ENCODE data around the gene LCE7A.

Gene LCE7A

DNA sequence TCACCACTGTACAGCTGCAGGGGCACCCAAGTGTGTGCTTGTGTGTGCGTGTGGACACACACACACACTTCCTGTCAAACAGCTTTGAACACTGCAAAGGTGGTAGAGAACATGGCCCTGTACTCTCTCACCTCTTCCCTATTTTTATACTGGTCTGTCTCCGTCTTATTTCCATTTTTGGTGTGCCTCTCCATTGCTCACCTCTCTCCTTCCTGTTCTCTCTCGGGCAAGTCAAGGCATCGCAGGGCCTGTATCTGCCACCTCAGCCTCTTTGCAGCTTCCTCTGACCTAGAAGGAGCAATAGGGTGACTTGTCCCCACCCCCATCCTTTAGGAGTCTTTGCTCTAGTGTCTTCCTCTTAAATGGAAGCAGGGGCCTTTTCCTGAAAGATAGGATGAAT is 20.5 kb downstream of the LCE7A start:
- DNase-seq (ENCODE audit: low spot score) = no peak

DNA sequence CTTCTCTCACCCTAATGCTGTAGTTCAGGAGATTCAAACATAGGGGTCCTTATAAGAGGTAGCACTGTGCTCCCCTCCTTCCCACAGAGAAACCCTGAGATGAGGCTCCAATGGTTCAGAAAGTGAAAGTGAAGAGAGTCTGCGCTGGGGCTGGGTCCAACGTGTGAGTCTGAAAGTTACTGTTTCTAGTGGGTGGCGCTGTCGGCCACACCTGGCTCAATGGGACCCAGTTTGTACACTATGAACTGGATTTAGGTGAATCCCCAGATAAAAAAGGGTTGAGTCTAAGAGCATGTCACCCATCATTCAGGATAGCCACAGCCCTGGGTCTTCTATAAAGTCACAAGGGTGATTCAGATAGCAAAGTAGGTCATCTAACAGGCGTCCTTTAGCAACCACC is 21.1 kb downstream of the LCE7A start:
- DNase-seq (ENCODE audit: low spot score) = no peak

- no peak for DNase-seq (ENCODE audit: low spot score)
Observed at GRCh38 chr1:152884085-152884484, 24.3 kb downstream of the LCE7A start.

DNA sequence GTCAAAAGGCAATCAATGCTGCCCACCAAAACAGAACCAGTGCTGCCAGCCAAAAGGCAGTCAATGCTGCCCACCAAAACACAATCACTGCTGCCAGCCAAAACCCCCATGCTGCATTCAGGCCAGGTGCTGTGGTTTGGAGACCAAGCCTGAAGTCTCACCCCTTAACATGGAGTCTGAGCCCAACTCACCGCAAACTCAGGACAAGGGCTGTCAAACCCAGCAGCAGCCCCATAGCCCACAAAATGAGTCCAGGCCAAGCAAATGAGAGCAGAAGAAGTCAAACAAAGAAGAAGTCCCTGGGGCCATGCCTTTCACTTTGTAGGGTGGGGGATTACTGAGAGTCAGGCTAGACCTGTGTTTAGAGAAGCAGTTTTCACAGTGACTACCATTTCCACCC is 24.7 kb downstream of the LCE7A start:
- DNase-seq (ENCODE audit: low spot score) = no peak

- DNase-seq (ENCODE audit: low spot score) = no peak
Observed at GRCh38 chr1:152884966-152885624, 25.3 kb downstream of the LCE7A start.

GRCh38 chr1:152886085-152886484 is 26.3 kb downstream of the LCE7A start:
- no peak for DNase-seq (ENCODE audit: low spot score)

DNA sequence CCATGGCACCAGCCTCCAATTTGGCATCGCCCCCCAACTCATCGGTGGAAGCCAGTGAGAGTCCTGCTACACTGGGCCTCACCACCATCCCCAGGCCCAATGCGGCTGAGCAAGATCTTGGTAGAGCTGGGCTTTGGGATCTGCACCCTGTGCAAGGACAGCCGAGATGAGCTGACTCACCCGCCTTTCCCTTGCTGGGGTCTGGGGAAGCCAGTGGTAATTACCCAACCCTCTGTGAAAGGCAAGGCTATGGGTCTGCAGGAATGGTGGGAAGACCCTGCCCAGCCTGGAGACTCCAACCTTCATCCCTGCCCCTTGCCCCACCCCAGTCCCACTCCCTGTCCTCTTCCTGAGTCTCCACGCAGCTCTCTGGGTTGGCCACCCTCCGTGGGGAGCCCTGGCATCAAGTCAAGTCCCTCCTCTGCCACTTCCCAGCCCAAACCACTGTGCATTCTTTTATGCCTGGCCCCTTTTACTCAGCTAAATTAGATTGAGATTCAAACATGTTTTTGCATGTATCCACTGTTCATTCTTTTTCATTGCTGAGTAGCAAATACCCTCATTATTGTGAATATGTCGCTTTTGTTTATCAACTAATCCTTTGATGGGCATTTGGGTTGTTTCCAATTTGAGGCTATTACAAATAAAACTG is 27.1 kb downstream of the LCE7A start:
- DNase-seq (ENCODE audit: low spot score) = no peak

DNA sequence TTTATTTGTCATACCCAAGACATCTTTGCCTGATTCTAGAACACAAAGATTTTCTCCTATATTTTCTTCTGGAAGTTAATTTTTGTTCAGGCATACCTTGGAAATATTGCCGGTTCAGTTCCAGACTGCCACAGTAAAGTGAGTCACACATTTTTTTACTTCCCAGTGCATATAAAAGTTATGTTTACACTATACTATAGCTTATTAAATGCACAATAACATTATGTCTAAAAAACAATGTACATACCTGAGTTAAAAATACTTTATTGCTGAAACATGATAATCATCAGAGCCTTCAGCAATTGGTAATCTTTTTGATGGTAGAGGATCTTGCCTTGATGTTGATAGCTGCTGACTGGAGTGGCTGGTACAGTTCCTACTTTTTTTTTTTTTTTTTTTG is 28.3 kb downstream of the LCE7A start:
- DNase-seq (ENCODE audit: low spot score) = no peak

GRCh38 chr1:152899027-152899426 is 39.2 kb downstream of the LCE7A start:
- DNase-seq (ENCODE audit: low spot score) = no peak

GRCh38 chr1:152899883-152900282 is 40.1 kb downstream of the LCE7A start:
- no peak for DNase-seq (ENCODE audit: low spot score)

GRCh38 chr1:152901631-152902030 is 41.8 kb downstream of the LCE7A start:
- DNase-seq (ENCODE audit: low spot score) = no peak

DNA sequence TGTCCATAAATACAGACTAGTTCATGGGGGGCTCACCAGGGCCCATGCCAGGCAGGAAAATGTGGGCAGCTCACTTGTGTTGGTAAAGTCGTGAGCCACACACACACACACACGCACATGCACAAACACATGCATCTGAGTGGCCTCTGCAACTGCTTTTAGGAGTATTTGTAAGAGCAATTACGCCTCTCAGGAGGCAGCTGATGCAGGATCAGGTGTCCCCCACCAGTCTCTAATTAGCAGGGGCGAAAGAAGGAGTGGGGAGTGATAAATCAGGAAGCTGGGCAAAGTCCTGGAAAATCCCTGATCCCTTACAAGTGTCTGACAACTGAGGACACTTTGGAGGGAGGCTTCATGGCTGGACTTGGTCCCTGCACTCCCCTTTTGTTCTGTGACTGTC is 42.8 kb downstream of the LCE7A start:
- no peak for DNase-seq (ENCODE audit: low spot score)

DNA sequence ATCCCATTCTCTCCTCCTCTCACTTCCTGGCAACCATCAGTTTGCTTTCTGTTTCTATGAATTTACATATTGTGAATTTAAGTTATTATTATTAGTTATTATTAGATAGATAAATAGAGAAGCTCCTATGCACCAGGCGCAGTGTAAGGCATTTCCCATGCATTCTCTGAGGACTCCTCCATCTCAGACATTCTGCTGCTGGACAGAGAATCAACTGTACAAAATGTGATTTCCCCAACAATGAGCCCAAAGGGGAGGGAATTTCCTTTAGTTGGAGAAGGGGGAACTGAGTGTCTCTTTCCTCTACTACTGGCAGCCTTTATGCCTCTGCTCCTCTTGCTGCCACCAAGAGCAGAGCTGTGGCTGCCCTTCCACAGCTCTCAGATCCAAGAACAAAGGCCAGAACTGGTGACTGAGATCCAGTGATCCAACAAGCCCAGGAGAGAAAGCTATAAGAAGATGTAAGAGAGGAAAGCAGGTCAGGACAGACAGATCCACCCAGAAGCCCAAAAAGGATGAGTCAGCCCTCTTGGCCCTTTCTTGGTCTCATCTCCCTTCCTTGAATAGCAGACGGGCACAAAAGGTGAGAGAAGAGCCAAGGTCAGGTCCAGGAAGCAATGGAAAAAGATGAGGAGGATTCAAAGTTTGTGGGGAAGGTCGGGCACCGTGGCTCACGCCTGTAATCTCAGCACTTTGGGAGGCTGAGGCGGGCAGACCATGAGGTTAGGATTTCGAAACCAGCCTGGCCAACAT is 45.1 kb downstream of the LCE7A start:
- no peak for DNase-seq (ENCODE audit: low spot score)

- peak; percentile 74 for DNase-seq (ENCODE audit: low spot score)
Observed at GRCh38 chr1:152906023-152906565, 46.3 kb downstream of the LCE7A start.

DNA sequence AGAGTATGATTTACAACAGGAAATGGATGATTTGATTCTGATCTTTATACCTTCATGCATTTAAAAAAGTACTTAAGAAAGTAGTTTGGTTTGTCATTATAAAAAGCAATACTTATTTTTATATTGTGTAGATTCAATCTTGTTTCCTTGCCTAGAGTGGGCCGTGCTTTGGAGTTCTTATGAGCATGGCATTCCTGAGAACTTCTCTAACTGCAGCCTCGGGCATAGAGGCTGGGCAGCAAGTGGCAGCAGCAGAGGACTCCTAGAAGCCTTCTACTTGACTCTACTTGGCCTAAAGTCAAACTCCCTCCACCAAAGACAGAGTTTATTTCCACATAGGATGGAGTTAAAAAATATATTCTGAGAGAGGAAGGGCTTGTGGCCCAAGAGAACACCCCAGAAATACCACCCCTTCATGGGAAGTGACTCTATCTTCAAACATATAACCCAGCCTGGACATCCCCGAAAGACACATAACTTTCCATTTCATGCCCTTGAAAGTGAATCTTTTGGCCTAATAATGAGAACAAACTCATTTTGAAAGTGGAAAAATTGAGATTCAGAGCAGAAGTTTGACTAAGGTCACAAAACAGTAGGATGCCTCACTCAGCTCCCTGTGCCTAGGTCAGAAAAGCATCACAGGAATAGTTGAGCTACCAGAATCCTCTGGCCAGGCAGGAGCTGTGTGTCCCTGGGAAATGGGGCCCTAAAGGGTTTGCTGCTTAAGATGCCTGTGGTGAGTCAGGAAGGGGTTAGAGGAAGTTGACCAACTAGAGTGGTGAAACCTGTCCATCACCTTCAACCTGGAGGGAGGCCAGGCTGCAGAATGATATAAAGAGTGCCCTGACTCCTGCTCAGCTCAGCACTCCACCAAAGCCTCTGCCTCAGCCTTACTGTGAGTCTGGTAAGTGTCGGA is 48.1 kb downstream of the LCE7A start, which contains the start of gene IVL:
Gene IVL (plus strand): TSS at position 861 of the 916 bp plus-strand sequence. CDS start 1,252 bp downstream, outside the sequence.
- no peak for DNase-seq (ENCODE audit: low spot score)

DNA sequence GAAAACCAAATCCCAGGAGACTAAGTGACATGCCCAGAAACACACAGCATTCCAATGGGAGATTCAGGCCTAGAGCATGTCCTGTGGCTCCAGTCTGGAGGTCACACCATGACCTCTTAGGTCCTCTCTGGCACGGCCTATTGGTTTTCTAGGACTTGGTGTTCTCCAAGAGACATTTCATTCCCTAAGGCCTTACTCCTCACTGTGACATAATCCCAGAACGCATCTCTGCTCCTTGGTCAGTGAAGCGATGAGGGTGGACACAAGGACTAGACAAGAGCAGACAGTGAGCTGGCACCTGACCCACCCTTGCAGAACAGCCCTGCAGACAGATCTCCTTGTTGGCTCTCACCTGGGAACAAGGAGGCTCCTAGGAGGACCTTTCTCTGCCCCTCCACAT is 49.4 kb downstream of the LCE7A start:
- no peak for DNase-seq (ENCODE audit: low spot score)

Data from AG20443 (cell line).